Measurements from ENCODE around the gene NDUFC2.
"Not testable (repeated sequence)": the region's sequence is repeated elsewhere in the genome, so short reads cannot be mapped to it uniquely, and the experiment has no call there.

NDUFC2 gene

GRCh38 chr11:78036313-78036712 is 43.3 kb downstream of the NDUFC2 start:
- no peak overlapping the region for H3K4me3 ChIP-seq (ENCODE audit: low read length)
- no peak for TF ChIP-seq ZNF274 (IDR thresholded peaks at IDR 0.05; ENCODE audit: low read depth, low read length)

GRCh38 chr11:78034623-78035022 is 45.0 kb downstream of the NDUFC2 start:
- H3K4me3 ChIP-seq (ENCODE audit: low read length) = no peak overlapping the region
- TF ChIP-seq ZNF274 (IDR thresholded peaks at IDR 0.05; ENCODE audit: low read depth, low read length) = no peak

GRCh38 chr11:78033040-78033439 is 46.6 kb downstream of the NDUFC2 start:
- no peak overlapping the region for H3K4me3 ChIP-seq (ENCODE audit: low read length)
- no peak for TF ChIP-seq ZNF274 (IDR thresholded peaks at IDR 0.05; ENCODE audit: low read depth, low read length)

GRCh38 chr11:78032090-78032489 is 47.6 kb downstream of the NDUFC2 start:
- no peak for TF ChIP-seq ZNF274 (IDR thresholded peaks at IDR 0.05; ENCODE audit: low read depth, low read length)

GRCh38 chr11:78031629-78032028 is 48.0 kb downstream of the NDUFC2 start:
- no peak for TF ChIP-seq ZNF274 (IDR thresholded peaks at IDR 0.05; ENCODE audit: low read depth, low read length)
- no peak overlapping the region for H3K4me3 ChIP-seq (ENCODE audit: low read length)

More at GRCh38 chr11:78032090-78032489, 47.6 kb downstream of the NDUFC2 start:
- no peak overlapping the region for H3K4me3 ChIP-seq (ENCODE audit: low read length)

GRCh38 chr11:78030429-78031325 is 49.0 kb downstream of the NDUFC2 start:
- no peak overlapping the region for H3K4me3 ChIP-seq (ENCODE audit: low read length)

GRCh38 chr11:78028423-78028822 is 51.2 kb downstream of the NDUFC2 start:
- not testable (repeated sequence) for H3K4me3 ChIP-seq (ENCODE audit: low read length)

More at GRCh38 chr11:78030429-78031325, 49.0 kb downstream of the NDUFC2 start:
- TF ChIP-seq ZNF274 (IDR thresholded peaks at IDR 0.05; ENCODE audit: low read depth, low read length) = no peak

- no peak for TF ChIP-seq ZNF274 (IDR thresholded peaks at IDR 0.05; ENCODE audit: low read depth, low read length)
These were observed 51.9 kb downstream of the NDUFC2 start for GRCh38 chr11:78027759-78028158.

GRCh38 chr11:78025378-78025777 is 54.3 kb downstream of the NDUFC2 start:
- no peak for TF ChIP-seq ZNF274 (IDR thresholded peaks at IDR 0.05; ENCODE audit: low read depth, low read length)
- H3K4me3 ChIP-seq (ENCODE audit: low read length) = no peak overlapping the region

More at GRCh38 chr11:78027759-78028158, 51.9 kb downstream of the NDUFC2 start:
- no peak overlapping the region for H3K4me3 ChIP-seq (ENCODE audit: low read length)

GRCh38 chr11:78023426-78023825 is 56.2 kb downstream of the NDUFC2 start:
- TF ChIP-seq ZNF274 (IDR thresholded peaks at IDR 0.05; ENCODE audit: low read depth, low read length) = no peak
- H3K4me3 ChIP-seq (ENCODE audit: low read length) = no peak overlapping the region

GRCh38 chr11:78022397-78023396 is 57.0 kb downstream of the NDUFC2 start, which contains the start of gene KCTD14:
KCTD14 (minus strand) TSS chr11:78023276; CDS start chr11:78023249, 27 bp downstream.
- TF ChIP-seq ZNF274 (IDR thresholded peaks at IDR 0.05; ENCODE audit: low read depth, low read length) = no peak
- no peak within 1 kb of the TSS for H3K4me3 ChIP-seq (ENCODE audit: low read length)

GRCh38 chr11:78021611-78022010 is 58.1 kb downstream of the NDUFC2 start:
- TF ChIP-seq ZNF274 (IDR thresholded peaks at IDR 0.05; ENCODE audit: low read depth, low read length) = no peak
- H3K4me3 ChIP-seq (ENCODE audit: low read length) = no peak overlapping the region

GRCh38 chr11:78020246-78020645 is 59.4 kb downstream of the NDUFC2 start:
- TF ChIP-seq ZNF274 (IDR thresholded peaks at IDR 0.05; ENCODE audit: low read depth, low read length) = no peak

GRCh38 chr11:78019808-78020207 is 59.9 kb downstream of the NDUFC2 start:
- no peak for TF ChIP-seq ZNF274 (IDR thresholded peaks at IDR 0.05; ENCODE audit: low read depth, low read length)
- no peak overlapping the region for H3K4me3 ChIP-seq (ENCODE audit: low read length)

More at GRCh38 chr11:78020246-78020645, 59.4 kb downstream of the NDUFC2 start:
- no peak overlapping the region for H3K4me3 ChIP-seq (ENCODE audit: low read length)
